Measurements from ENCODE around the gene APOBEC3A.

GRCh38 chr22:38952281-38952993 is 5.0 kb upstream of the APOBEC3A start:
- TF ChIP-seq, protein P1, sequence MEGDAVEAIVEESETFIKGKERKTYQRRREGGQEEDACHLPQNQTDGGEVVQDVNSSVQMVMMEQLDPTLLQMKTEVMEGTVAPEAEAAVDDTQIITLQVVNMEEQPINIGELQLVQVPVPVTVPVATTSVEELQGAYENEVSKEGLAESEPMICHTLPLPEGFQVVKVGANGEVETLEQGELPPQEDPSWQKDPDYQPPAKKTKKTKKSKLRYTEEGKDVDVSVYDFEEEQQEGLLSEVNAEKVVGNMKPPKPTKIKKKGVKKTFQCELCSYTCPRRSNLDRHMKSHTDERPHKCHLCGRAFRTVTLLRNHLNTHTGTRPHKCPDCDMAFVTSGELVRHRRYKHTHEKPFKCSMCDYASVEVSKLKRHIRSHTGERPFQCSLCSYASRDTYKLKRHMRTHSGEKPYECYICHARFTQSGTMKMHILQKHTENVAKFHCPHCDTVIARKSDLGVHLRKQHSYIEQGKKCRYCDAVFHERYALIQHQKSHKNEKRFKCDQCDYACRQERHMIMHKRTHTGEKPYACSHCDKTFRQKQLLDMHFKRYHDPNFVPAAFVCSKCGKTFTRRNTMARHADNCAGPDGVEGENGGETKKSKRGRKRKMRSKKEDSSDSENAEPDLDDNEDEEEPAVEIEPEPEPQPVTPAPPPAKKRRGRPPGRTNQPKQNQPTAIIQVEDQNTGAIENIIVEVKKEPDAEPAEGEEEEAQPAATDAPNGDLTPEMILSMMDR (IDR thresholded peaks at IDR 0.05), result no peak
- no peak for TF ChIP-seq POLR2A (IDR thresholded peaks at IDR 0.05)

Data from thyroid gland (tissue), 4 donors.